Fibroblast of skin of back (primary cell): ENCODE measurements around the gene RAD18.

Source experiments
- DNase-seq: peaks from one replicate; pipeline ENCODE4 v3.0.0-alpha.2; 2013

The RAD18 gene

GRCh38 chr3:8985876-8986275 lies 22.6 kb upstream of the RAD18 start:
- no peak for DNase-seq

- DNase-seq, result no peak
Measured at GRCh38 chr3:8985411-8985831, 22.1 kb upstream of the RAD18 start.

GRCh38 chr3:8984526-8984925 lies 21.3 kb upstream of the RAD18 start:
- DNase-seq, result no peak

- DNase-seq, result no peak
Measured at GRCh38 chr3:8984081-8984480, 20.8 kb upstream of the RAD18 start.

DNA sequence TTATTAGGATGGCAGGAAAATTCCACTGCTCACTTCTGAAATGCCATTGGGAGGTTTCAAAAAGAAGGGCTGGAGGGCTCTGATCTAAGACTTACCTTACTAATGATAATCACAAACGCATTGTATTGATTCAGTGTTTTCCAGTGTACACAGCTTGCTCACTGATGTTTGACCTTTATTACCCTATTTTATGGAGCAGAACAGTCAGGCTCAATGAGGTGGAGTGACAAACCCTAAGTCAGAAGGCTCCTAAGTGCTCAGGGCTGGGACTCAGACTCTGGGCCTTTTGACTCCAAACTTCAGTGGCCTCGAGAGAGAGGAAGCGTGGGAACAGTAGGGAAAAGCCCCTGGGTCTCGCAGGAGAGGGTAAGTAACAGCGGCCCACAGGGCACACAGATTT lies 20.3 kb upstream of the RAD18 start:
- no peak for DNase-seq

- no peak for DNase-seq
Measured at GRCh38 chr3:8983026-8983425, 19.8 kb upstream of the RAD18 start.

GRCh38 chr3:8982509-8982908 lies 19.2 kb upstream of the RAD18 start:
- peak; percentile 31 for DNase-seq

DNA sequence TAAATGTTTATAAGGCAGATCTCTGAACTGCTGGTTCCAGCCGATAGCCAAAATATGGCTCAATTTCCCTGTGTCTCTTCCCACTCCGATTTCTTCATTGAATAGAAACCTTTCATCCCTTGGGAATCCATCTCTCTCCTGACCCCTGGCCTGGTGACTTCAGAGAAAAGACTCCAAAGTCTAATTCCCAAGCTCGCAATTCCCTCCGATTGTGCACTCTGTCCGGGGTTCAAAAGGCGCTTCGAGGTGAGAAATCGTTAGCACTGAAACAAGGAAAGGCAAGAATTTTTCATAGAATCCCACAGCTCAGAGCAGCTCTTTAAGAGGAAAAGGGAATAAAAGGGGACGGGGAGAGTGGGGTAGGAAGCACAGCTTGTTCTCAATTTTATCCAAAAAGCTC lies 18.4 kb upstream of the RAD18 start:
- DNase-seq, result no peak

GRCh38 chr3:8981296-8981695 lies 18.0 kb upstream of the RAD18 start:
- DNase-seq, result no peak

GRCh38 chr3:8980756-8981257 lies 17.5 kb upstream of the RAD18 start:
- no peak for DNase-seq

GRCh38 chr3:8979262-8979661 lies 16.0 kb upstream of the RAD18 start:
- DNase-seq, result no peak

DNA sequence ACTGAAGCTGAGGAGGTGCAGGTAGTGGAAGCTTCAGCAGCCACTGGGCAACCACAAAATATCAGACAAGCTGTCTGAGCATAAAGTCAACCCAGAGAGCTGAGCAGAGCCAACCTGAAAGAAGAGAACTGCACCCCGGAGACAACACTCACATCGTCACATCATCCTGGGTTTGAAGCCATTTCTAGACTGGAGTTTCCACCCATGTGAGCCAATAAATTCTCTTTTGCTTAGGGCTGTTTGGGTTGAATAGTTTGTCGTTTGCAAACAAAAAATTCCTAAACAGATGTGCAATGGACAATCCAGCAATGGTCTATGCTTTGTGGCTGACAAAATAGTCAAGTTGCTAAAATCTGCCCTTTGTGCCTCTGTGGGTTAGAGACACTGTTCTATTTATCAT lies 15.3 kb upstream of the RAD18 start:
- DNase-seq, result no peak

- no peak for DNase-seq
Measured at GRCh38 chr3:8976540-8977182, 13.4 kb upstream of the RAD18 start.

DNA sequence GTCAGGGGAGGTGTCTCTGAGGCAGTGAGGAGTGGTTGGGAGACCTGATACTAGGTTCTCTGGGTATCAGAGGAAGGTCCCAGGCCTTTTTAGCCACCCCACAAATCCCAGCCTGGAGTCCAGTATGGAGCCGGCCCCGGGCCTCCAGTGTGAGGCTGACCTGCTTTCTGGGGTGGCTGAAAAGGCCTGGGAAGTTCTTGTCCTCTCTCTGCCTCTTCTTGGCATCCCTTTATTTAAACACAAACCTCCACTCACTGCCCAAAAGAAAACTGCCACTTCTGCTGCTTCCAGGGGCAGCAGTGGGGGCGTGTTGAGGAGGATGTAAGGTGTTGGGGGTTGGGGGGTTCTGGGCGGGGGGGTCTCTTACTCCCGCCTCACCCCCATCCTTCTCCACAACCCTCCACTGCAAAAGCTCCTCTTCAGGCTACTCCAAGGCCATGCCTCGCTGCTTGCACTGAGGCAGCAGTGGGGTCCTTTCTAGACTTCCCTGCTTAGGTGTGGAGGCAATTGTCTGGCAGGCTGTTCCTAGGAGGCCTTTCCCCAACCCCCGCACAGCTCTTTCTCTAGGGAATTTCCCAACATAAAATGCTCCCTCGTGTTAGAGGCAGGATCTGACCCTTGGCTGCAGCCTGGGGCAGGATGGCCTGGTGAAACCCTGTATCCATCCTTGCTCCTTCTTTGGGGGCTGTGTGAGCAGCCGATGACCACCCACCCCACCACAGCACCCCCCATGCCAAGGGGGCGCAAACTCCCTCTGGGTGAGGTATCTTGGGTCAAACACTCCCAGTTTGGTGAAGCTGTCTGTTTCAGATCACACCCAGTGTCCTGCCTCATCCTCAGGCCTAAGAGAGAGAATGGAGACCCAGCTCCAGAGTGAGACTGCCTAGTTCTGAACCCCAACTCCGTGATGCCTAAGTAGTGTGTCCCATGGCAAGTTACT lies 12.1 kb upstream of the RAD18 start:
- DNase-seq, result no peak

- no peak for DNase-seq
Measured at GRCh38 chr3:8974458-8974857, 11.2 kb upstream of the RAD18 start.

- peak; percentile 61 for DNase-seq
Measured at GRCh38 chr3:8972639-8973038, 9.4 kb upstream of the RAD18 start.

DNA sequence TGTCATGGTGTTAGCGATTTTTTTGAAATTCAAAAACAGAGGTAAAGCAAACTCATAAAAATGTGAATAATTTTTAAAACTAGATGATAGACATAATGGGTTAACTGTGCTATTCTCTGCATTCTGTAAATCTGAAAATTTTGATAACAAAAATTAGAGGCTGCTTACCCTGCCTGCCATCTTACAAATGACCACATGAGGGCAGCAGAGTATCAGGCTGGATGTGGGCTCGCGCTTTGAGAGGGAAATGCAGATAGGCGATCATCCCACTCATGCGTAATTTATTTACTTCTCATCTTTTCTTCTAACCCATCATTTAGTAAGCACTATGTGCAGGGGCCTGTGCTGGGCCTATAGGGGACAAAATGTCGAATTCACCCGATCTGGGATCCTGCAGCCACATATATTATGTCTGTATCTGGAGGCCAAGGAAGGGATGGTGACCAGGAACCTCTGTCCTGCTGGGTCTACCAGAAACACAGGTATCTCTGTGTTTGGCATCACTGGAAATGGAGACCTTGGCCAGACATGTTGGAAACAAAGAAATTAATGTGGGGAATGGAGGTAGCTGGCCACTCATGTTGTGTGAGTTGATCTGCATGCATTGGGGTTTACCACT lies 7.8 kb upstream of the RAD18 start:
- peak; percentile 65 for DNase-seq

GRCh38 chr3:8969241-8969640 lies 6.0 kb upstream of the RAD18 start:
- no peak for DNase-seq

DNA sequence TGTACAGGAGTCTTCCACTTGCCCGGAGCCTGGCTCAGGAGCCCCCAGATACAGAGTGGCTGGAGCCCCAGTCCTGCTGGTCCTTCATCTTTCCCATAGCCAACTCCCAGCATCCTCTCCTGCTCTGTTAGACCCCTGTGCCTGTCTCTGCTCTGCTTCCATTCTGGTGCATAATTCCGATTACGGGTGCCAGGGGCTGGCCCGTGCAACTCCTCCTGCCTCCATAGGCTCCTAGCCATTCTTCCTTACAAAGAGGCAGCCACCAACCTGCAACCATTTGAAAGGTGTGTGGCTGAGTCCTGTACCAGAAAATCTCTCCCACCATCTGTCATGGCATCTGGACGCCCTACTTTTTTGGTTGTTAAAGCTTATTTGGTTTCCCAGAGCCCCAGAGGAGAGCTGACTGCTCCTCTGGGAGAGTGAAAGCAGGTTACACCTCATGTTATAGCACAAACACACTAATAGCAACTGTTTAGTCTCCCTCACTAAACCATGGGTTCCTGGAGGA lies 5.2 kb upstream of the RAD18 start:
- no peak for DNase-seq

DNA sequence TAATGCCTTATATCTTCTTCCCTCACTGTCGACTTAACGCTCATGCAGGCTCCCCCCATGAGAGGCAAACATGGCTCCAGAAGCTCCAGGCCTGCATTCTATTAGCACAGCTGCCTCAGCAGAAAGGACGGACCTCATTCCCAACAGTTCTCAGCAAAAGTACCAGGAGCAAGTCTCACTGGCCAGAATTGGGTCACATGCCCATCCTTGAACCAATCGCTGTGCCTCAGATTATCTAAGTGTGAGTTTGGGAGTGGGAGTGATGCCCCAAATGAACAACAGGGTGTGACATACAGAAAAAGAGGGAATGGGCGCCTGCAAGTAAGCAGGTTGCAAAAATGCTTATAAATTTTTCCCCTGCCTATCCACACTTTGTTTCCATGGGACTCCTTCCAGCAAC lies 4.3 kb upstream of the RAD18 start:
- DNase-seq, result no peak

GRCh38 chr3:8966820-8967348 lies 3.6 kb upstream of the RAD18 start:
- no peak for DNase-seq

GRCh38 chr3:8966150-8966819 lies 3.0 kb upstream of the RAD18 start:
- no peak for DNase-seq
